ENCODE measurements around the gene LYRM4.

LYRM4 gene

GRCh38 chr6:5086294-5086890 lies 174.4 kb downstream of the LYRM4 start:
- Histone ChIP-seq H3K23ac (ENCODE audit: low read length) (no peak overlapping the region), H2AFZ (ENCODE audit: insufficient read depth, low read length, poor library complexity) (no peak overlapping the region), H3K14ac (ENCODE audit: low read length) (no peak overlapping the region), H3K4me1 (ENCODE audit: control insufficient read depth in 1 of 2, insufficient read depth in 2 of 2, low read length in 2 of 2) (peaks cover 25 to 31% of the 10 kb centered on the region in 2 experiments), H3K9ac (ENCODE audit: low read length) (no peak overlapping the region), H3K4me2 (ENCODE audit: low read length) (peak overlapping the region; percentile 97), H3K36me3 (ENCODE audit: control insufficient read depth in 1 of 2, insufficient read depth in 2 of 2, low read length in 2 of 2) (no peaks in the 10 kb centered on the region), H3K27me3 (ENCODE audit: insufficient read depth, low read length) (peaks cover 29% of the 10 kb centered on the region), H2BK5ac (ENCODE audit: low read depth, low read length, poor library complexity) (no peak overlapping the region), H2BK120ac (ENCODE audit: insufficient read depth, low read length, poor library complexity) (no peak overlapping the region), H3K27ac (ENCODE audit: low read depth, low read length) (no peak overlapping the region), H2BK12ac (ENCODE audit: low read length) (no peak overlapping the region), H3K79me2 (ENCODE audit: control insufficient read depth, insufficient read depth, low read length, poor library complexity) (peaks cover 2% of the 10 kb centered on the region), H4K12ac (ENCODE audit: low read depth, low read length) (no peak overlapping the region), H2AK5ac (ENCODE audit: low read length) (no peak overlapping the region), H3K4me3 (ENCODE audit: low read depth, low read length) (peak overlapping the region; percentile 66), H3K18ac (ENCODE audit: low read length) (no peak overlapping the region), H4K8ac (ENCODE audit: low read depth, low read length) (no peak overlapping the region), H3K79me1 (ENCODE audit: low read length) (peaks cover 14% of the 10 kb centered on the region), H4K91ac (ENCODE audit: low read depth, low read length) (no peak overlapping the region), H3K9me3 (ENCODE audit: insufficient read depth, low read depth, low read length) (peaks cover 6% of the 10 kb centered on the region), H3K4ac (ENCODE audit: low read depth, low read length) (no peak overlapping the region)
- DNase-seq: no peak
- WGBS (ENCODE audit: extremely low coverage, insufficient coverage, insufficient read length): no CpG with 5 or more reads among the region's 56 CpGs

- H3K36me3 ChIP-seq (ENCODE audit: control insufficient read depth in 1 of 2, insufficient read depth in 2 of 2, low read length in 2 of 2): no peaks in the 10 kb centered on the region
- H3K79me1 ChIP-seq (ENCODE audit: low read length): peaks cover 18% of the 10 kb centered on the region
- peak overlapping the region; percentile 72 for H3K18ac ChIP-seq (ENCODE audit: low read length)
- peak overlapping the region; percentile 97 for H3K4me2 ChIP-seq (ENCODE audit: low read length)
- peaks cover 29 to 35% of the 10 kb centered on the region in 2 experiments for H3K4me1 ChIP-seq (ENCODE audit: control insufficient read depth in 1 of 2, insufficient read depth in 2 of 2, low read length in 2 of 2)
- peaks cover 29% of the 10 kb centered on the region for H3K27me3 ChIP-seq (ENCODE audit: insufficient read depth, low read length)
- H3K4me3 ChIP-seq (ENCODE audit: low read depth, low read length): peak overlapping the region; percentile 66
- H3K79me2 ChIP-seq (ENCODE audit: control insufficient read depth, insufficient read depth, low read length, poor library complexity): peaks cover 2% of the 10 kb centered on the region
- H4K12ac ChIP-seq (ENCODE audit: low read depth, low read length): no peak overlapping the region
- H3K4ac ChIP-seq (ENCODE audit: low read depth, low read length): no peak overlapping the region
- no peak overlapping the region for H2BK5ac ChIP-seq (ENCODE audit: low read depth, low read length, poor library complexity)
- peak; percentile 25 to 53 for DNase-seq
- H3K14ac ChIP-seq (ENCODE audit: low read length): peak overlapping the region; percentile 34
- no CpG with 5 or more reads among the region's 74 CpGs for WGBS (ENCODE audit: extremely low coverage, insufficient coverage, insufficient read length)
- H2BK120ac ChIP-seq (ENCODE audit: insufficient read depth, low read length, poor library complexity): no peak overlapping the region
- H2AK5ac ChIP-seq (ENCODE audit: low read length): no peak overlapping the region
- no peak overlapping the region for H3K9ac ChIP-seq (ENCODE audit: low read length)
- H2BK12ac ChIP-seq (ENCODE audit: low read length): no peak overlapping the region
- peak overlapping the region; percentile 14 for H2AFZ ChIP-seq (ENCODE audit: insufficient read depth, low read length, poor library complexity)
- peak overlapping the region; percentile 48 for H4K91ac ChIP-seq (ENCODE audit: low read depth, low read length)
- H3K27ac ChIP-seq (ENCODE audit: low read depth, low read length): no peak overlapping the region
- peaks cover 6% of the 10 kb centered on the region for H3K9me3 ChIP-seq (ENCODE audit: insufficient read depth, low read depth, low read length)
- H3K23ac ChIP-seq (ENCODE audit: low read length): no peak overlapping the region
- H4K8ac ChIP-seq (ENCODE audit: low read depth, low read length): peak overlapping the region; percentile 15
Observed at GRCh38 chr6:5085648-5086293, 175.0 kb downstream of the LYRM4 start.

GRCh38 chr6:5084781-5085647 lies 175.7 kb downstream of the LYRM4 start, which contains the start of gene PPP1R3G:
TSS of gene PPP1R3G (plus strand) at chr6:5085341. CDS start at chr6:5085486, 145 bp downstream.
- H3K23ac ChIP-seq (ENCODE audit: low read length): no peak within 1 kb of the TSS
- peak within 1 kb of the TSS; percentile 66 for H2BK120ac ChIP-seq (ENCODE audit: insufficient read depth, low read length, poor library complexity)
- H3K4ac ChIP-seq (ENCODE audit: low read depth, low read length): peak within 1 kb of the TSS; percentile 64
- H2BK5ac ChIP-seq (ENCODE audit: low read depth, low read length, poor library complexity): no peak within 1 kb of the TSS
- peak within 1 kb of the TSS; percentile 83 for H4K91ac ChIP-seq (ENCODE audit: low read depth, low read length)
- H3K4me3 ChIP-seq (ENCODE audit: low read depth, low read length): peak within 1 kb of the TSS; percentile 66
- H3K79me2 ChIP-seq (ENCODE audit: control insufficient read depth, insufficient read depth, low read length, poor library complexity): peaks cover 2% of the 10 kb centered on the region
- peaks cover 29 to 36% of the 10 kb centered on the region in 2 experiments for H3K4me1 ChIP-seq (ENCODE audit: control insufficient read depth in 1 of 2, insufficient read depth in 2 of 2, low read length in 2 of 2)
- peak; percentile 91 to 97 for DNase-seq
- H3K14ac ChIP-seq (ENCODE audit: low read length): peak within 1 kb of the TSS; percentile 66
- H3K27me3 ChIP-seq (ENCODE audit: insufficient read depth, low read length): peaks cover 29% of the 10 kb centered on the region
- peak within 1 kb of the TSS; percentile 80 for H3K18ac ChIP-seq (ENCODE audit: low read length)
- peak within 1 kb of the TSS; percentile 51 for H4K12ac ChIP-seq (ENCODE audit: low read depth, low read length)
- H3K9me3 ChIP-seq (ENCODE audit: insufficient read depth, low read depth, low read length): peaks cover 6% of the 10 kb centered on the region
- H2AFZ ChIP-seq (ENCODE audit: insufficient read depth, low read length, poor library complexity): peak within 1 kb of the TSS; percentile 32
- WGBS (ENCODE audit: extremely low coverage, insufficient coverage, insufficient read length): no CpG with 5 or more reads among the region's 83 CpGs
- H3K36me3 ChIP-seq (ENCODE audit: control insufficient read depth in 1 of 2, insufficient read depth in 2 of 2, low read length in 2 of 2): no peaks in the 10 kb centered on the region
- H3K27ac ChIP-seq (ENCODE audit: low read depth, low read length): no peak within 1 kb of the TSS
- peak within 1 kb of the TSS; percentile 15 for H2AK5ac ChIP-seq (ENCODE audit: low read length)
- H4K8ac ChIP-seq (ENCODE audit: low read depth, low read length): peak within 1 kb of the TSS; percentile 78
- peak within 1 kb of the TSS; percentile 84 for H2BK12ac ChIP-seq (ENCODE audit: low read length)
- no peak within 1 kb of the TSS for H3K9ac ChIP-seq (ENCODE audit: low read length)
- H3K79me1 ChIP-seq (ENCODE audit: low read length): peaks cover 18% of the 10 kb centered on the region
- peak within 1 kb of the TSS; percentile 97 for H3K4me2 ChIP-seq (ENCODE audit: low read length)

- H4K12ac ChIP-seq (ENCODE audit: low read depth, low read length): peak overlapping the region; percentile 51
- H3K23ac ChIP-seq (ENCODE audit: low read length): no peak overlapping the region
- H2AK5ac ChIP-seq (ENCODE audit: low read length): no peak overlapping the region
- H3K27ac ChIP-seq (ENCODE audit: low read depth, low read length): no peak overlapping the region
- peaks cover 29% of the 10 kb centered on the region for H3K27me3 ChIP-seq (ENCODE audit: insufficient read depth, low read length)
- H3K4me1 ChIP-seq (ENCODE audit: control insufficient read depth in 1 of 2, insufficient read depth in 2 of 2, low read length in 2 of 2): peaks cover 29 to 36% of the 10 kb centered on the region in 2 experiments
- no peak overlapping the region for H2AFZ ChIP-seq (ENCODE audit: insufficient read depth, low read length, poor library complexity)
- H3K4me3 ChIP-seq (ENCODE audit: low read depth, low read length): peak overlapping the region; percentile 66
- H3K4ac ChIP-seq (ENCODE audit: low read depth, low read length): peak overlapping the region; percentile 64
- no peaks in the 10 kb centered on the region for H3K36me3 ChIP-seq (ENCODE audit: control insufficient read depth in 1 of 2, insufficient read depth in 2 of 2, low read length in 2 of 2)
- no peak overlapping the region for H3K9ac ChIP-seq (ENCODE audit: low read length)
- H3K9me3 ChIP-seq (ENCODE audit: insufficient read depth, low read depth, low read length): peaks cover 6% of the 10 kb centered on the region
- H3K79me1 ChIP-seq (ENCODE audit: low read length): peaks cover 18% of the 10 kb centered on the region
- peak overlapping the region; percentile 84 for H2BK12ac ChIP-seq (ENCODE audit: low read length)
- peak overlapping the region; percentile 83 for H4K91ac ChIP-seq (ENCODE audit: low read depth, low read length)
- peak; percentile 18 to 47 for DNase-seq
- peaks cover 2% of the 10 kb centered on the region for H3K79me2 ChIP-seq (ENCODE audit: control insufficient read depth, insufficient read depth, low read length, poor library complexity)
- peak overlapping the region; percentile 97 for H3K4me2 ChIP-seq (ENCODE audit: low read length)
- peak overlapping the region; percentile 80 for H3K18ac ChIP-seq (ENCODE audit: low read length)
- WGBS (ENCODE audit: extremely low coverage, insufficient coverage, insufficient read length): no CpG with 5 or more reads among the region's 57 CpGs
- peak overlapping the region; percentile 66 for H3K14ac ChIP-seq (ENCODE audit: low read length)
- peak overlapping the region; percentile 66 for H2BK120ac ChIP-seq (ENCODE audit: insufficient read depth, low read length, poor library complexity)
- H4K8ac ChIP-seq (ENCODE audit: low read depth, low read length): peak overlapping the region; percentile 78
- H2BK5ac ChIP-seq (ENCODE audit: low read depth, low read length, poor library complexity): no peak overlapping the region
Observed at GRCh38 chr6:5084360-5084780, 176.4 kb downstream of the LYRM4 start.

Measured in trophoblast cell (in vitro differentiated cells and primary cell).